NCI-H1417 treated with DMSO at 0.1 percent for 48 hours (cell line): ENCODE data around the gene GPC5.

ENCODE experiments used
- DNase-seq: peaks from one replicate; lab custom pipeline; 2025; lab: John Stamatoyannopoulos, UW

Gene GPC5

DNA sequence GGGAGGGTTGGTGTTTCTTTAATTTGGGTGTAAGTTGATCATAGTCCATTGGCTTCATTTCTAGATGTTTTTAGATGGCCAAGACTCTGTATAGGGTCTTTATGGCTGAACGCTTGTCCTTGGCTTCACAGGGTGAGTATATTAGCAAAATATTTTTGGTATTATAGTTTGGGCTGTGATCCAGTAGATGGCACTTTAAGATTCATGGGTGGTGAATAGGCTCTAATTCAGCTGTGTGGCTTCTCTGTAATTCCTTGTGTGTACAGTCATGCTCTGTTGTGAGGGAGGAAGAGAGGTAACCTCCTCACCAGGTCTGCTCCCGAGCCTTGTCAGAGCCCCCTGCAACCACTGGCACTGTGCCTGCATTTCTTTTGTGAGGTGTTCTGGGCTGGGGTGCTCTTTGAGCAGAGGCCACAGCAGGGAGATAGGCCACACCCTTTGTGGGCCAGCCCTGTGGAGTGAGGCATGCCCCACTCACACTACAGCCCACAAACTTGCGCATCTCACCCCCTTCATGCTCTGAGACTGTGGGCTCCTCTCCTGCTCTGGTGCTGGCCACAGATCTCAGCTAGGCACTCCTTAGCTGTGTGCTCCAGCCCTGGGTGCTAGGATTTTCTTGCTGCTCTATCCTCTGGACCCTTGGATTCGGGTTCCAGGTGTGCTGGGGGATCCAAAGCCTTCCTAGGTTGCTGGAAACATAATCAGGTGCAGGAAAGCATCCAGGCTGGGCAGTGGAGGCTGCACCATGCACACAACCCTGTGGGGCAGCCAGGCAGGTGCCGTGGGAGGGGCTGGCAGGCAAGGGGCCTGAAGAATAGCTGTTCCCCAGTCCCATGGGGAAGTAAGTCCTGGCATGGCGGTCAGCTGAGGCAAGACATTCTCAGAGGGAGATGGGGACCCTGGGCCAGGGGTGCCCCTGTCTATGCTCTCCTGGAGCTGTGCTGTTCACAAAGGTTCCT is 193.9 kb downstream of the GPC5 start:
- no peak for DNase-seq

DNA sequence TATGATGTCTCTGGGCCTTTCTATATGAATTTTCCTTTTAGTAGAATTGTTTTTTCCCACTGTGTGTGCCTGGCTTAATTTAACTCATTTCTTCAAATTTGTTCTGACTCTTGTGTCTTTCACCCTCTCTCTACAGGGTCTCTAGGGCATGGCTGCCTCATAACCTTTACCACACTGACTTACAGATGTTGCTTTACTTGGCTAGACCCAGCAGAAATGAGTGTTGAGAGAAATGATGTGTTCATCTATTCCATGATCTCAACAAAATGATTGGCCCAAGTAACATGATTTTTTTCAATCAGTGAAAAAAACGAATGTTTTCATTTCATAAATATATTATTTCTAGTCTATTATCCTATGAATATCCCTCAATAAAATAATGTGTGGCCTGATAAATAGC is 195.0 kb downstream of the GPC5 start:
- no peak for DNase-seq

DNA sequence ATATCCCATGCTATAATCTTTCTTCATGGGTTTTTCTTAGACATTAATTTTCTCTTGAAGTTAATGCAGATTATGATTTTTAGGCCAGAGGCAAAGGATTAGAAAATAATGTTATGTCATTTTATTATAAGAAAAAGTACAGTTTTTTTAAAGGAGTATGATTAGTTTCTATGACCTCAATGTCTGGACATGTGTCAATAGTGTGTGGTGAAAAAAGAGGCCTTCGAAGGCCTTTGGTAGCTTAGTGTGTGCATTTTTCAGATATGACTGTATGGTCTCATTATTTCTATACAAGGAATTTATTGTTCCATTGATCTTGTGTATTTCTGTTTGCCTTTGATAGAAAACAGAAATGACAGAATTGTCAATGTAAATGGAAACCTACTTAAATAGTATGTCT is 195.6 kb downstream of the GPC5 start:
- no peak for DNase-seq

GRCh38 chr13:91595677-91596076 is 197.3 kb downstream of the GPC5 start:
- DNase-seq = no peak

DNA sequence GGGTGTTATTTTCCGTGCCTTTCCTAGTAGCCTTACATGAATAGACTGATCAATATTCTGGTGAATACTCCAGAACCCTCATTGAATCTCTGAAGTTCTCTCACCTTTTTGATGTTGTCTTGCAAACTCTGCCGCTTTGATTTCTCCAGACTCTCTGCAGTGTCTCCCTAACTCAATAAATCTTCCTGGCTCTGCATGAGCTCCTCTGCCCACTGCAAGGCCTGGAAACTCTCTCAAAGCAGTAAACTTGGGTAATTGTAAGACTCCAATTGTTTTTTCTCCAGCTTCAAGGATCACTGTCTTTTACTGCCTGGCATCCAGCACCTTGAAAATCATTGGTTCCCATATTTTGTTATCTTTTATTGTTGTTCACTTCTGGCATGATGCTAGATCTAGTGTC is 198.4 kb downstream of the GPC5 start:
- no peak for DNase-seq

GRCh38 chr13:91598655-91599054 is 200.2 kb downstream of the GPC5 start:
- no peak for DNase-seq

DNA sequence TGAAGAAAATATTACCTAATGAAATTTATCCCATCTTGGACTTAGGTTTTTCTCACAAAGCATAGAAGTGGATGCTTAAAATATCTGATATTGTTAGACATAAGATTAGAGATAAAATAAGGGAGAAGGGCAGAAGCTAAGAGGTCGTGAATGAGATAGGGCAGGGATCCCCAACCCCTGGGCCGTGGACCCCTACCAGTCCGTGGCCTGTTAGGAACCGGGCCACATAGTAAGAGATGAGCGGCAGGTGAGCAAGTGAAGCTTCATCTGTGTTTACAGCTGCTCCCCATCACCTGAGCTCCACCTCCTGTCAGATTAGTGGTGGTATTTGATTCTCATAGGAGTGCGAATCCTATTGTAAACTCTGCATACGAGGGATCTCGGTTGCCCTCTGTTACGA is 202.9 kb downstream of the GPC5 start:
- DNase-seq = no peak

DNA sequence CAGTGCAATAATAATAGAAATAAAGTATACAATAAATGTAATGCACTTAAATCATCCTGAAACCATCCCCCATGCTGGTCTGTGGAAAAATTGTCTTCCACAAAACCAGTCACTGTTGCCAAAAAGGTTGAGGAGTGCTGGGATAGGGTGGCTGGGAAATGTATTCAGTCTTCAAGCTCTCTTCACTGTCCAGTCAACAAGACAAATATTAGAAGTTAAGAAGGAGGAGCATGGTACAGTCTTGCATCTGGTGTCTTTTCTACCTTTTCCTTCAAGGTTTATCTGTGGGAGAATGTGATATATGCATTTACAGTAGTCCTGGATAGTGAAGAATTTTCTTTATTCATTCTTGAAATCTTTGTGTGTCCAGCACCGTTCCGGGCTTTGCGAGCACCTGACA is 203.4 kb downstream of the GPC5 start:
- DNase-seq = no peak

GRCh38 chr13:91609353-91609752 is 210.9 kb downstream of the GPC5 start:
- no peak for DNase-seq

- no peak for DNase-seq
Observed at GRCh38 chr13:91618315-91618714, 219.9 kb downstream of the GPC5 start.

DNA sequence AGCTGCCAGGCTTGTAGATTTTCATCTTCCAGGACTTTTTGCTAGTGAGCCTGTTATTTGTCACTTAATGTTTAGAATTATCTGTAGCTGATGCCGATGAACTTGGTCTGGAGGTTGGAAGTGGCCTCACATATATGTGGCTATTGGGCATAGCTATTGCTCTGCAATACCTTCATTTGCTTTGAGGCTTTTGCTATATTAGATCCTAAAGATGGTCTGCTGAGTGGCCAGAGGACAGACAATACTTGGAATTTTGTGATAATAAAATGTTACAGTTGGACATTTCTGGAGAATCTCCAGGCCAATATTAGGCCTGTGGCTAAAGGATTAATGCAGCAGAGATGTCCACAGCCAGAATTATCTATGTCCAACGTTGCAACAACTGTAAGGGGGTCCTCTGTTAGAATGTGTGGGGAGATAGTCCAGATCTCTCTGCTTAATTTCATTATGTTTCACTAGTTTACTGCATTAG is 222.3 kb downstream of the GPC5 start:
- no peak for DNase-seq

DNA sequence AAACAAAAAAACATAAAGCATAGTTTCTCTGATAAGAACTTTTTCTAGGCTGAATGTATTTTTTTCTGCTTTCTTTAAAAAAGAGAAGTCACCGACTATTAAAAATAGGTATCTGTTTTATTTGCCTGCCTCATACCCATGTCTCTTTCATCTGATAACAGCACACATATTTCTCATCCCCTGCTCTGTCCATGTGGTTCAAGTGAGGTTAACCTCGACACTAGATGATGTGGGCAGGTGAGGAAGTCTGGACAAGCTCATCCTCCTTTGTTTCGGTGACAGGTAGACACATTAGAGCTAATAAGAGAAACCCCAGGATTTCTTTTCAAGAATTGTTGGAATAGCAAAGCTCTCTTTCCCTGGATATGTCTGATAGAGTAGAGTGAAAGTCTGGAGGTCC is 222.7 kb downstream of the GPC5 start:
- no peak for DNase-seq

- DNase-seq = no peak
Observed at GRCh38 chr13:91621963-91622362, 223.5 kb downstream of the GPC5 start.

GRCh38 chr13:91622778-91623550 is 224.5 kb downstream of the GPC5 start:
- DNase-seq = no peak

GRCh38 chr13:91627952-91628739 is 229.7 kb downstream of the GPC5 start:
- DNase-seq = no peak

DNA sequence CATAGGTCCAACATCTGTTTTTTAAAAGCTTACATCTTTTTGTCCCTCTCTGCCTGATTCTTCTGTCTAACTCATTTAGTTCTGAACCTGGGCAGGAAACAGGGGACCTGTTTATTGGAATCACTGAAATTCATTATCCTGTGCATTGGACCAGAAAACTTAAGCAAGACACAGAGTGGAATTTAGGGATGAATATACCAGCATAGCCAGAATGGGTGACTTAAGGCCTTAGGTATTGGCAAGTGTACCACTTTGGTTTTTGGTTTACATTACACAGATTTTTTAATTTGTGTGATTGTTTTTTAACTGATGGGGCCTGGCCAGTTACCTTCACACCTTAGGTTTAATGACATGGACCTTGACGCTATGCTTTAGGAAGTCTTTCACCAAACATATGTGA is 232.5 kb downstream of the GPC5 start:
- DNase-seq = no peak

DNA sequence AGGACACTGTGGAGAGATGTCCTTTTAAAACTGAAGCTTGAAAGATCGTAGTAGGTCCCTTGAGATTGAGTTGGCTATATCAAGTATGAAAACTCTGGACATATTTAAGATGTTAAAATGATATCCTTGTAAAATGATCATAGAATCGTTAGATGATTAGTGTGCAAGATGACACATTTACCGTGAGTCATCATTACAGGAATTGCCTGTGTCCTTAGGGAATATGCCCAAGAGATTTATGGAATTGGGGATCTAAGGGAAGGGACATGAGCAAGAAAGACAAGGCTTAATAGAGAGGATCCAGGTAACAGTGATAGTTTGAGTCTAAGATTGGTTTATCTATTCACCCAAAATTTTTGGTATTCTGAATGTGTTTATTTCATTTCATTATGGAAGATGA is 233.7 kb downstream of the GPC5 start:
- no peak for DNase-seq

DNA sequence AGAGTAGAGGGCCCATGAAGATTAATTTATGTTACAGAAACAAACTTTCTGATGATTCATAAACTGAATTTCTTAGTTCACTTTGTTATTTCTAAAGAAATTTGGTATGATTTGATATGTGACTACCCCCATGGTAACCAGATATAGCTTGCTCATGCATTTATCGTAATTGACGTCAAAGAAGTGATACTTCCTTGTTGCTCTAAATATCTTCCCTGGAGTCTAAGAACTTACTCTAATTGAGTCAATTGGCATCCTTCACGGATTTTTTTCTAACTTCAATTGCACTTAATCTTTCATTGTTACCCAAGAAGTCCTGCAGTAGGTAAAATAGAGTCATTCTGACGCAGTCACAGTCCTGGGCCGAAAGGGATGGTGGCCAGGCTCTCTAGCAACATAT is 240.9 kb downstream of the GPC5 start:
- no peak for DNase-seq

- DNase-seq = no peak
Observed at GRCh38 chr13:91643394-91643793, 245.0 kb downstream of the GPC5 start.

GRCh38 chr13:91644806-91645205 is 246.4 kb downstream of the GPC5 start:
- DNase-seq = no peak

GRCh38 chr13:91647361-91647990 is 249.1 kb downstream of the GPC5 start:
- DNase-seq = no peak

DNA sequence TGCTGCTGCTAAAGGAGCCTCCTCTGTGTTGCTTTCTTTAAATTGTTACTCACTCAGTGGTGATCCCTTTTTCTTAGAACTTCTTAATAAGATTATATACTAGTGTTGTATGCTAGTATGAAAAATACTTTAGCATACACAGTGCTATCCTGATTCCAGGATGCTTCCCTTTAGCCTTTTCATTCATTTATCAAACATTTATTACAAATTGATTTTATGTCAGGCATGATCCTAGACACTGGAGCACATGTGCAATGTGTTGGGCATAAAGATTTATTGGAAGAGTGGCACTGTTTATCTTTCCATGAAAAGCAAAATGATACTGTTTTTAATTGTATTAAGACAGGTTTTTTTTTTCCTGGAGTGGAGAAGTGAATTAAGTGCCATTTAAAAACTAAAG is 249.6 kb downstream of the GPC5 start:
- DNase-seq = no peak
